HG02852 (cell line): ENCODE data around the gene TMEM17.
A peak's percentile ranks its signal among the peaks of the same experiment; 100 is the strongest.
"Not testable (repeated sequence)": the region's sequence is repeated elsewhere in the genome, so short reads cannot be mapped to it uniquely, and the experiment has no call there.

Experiments used
- ATAC-seq: cut with Tn5 transposase; IDR thresholded peaks from one replicate; pipeline ENCODE4 v1.9.1; 2021; ENCODE audit warnings: mild to moderate bottlenecking, moderate library complexity; ENCODE audit not compliant: unreplicated experiment

Gene TMEM17

GRCh38 chr2:62505750-62506420, at the start of gene TMEM17:
Gene TMEM17, minus strand, starts transcription at chr2:62506195. Its CDS starts 66 bp downstream, at chr2:62506129.
- peak; percentile 86 for ATAC-seq

GRCh38 chr2:62554440-62554839, 48.4 kb upstream of the TMEM17 start:
- ATAC-seq, result no peak

- no peak for ATAC-seq
Observed at GRCh38 chr2:62550461-62550860, 44.5 kb upstream of the TMEM17 start.

- ATAC-seq, result no peak
Observed at GRCh38 chr2:62547854-62548253, 41.9 kb upstream of the TMEM17 start.

- no peak for ATAC-seq
Observed at GRCh38 chr2:62545261-62545660, 39.3 kb upstream of the TMEM17 start.

GRCh38 chr2:62540408-62541168, 34.6 kb upstream of the TMEM17 start:
- ATAC-seq, result no peak

- ATAC-seq, result no peak
Observed at GRCh38 chr2:62539606-62540407, 33.8 kb upstream of the TMEM17 start.

- no peak for ATAC-seq
Observed at GRCh38 chr2:62538756-62539155, 32.8 kb upstream of the TMEM17 start.

GRCh38 chr2:62537814-62538213, 31.8 kb upstream of the TMEM17 start:
- no peak for ATAC-seq

GRCh38 chr2:62536873-62537547, 31.0 kb upstream of the TMEM17 start:
- ATAC-seq, result no peak

GRCh38 chr2:62535521-62535920, 29.5 kb upstream of the TMEM17 start:
- not testable (repeated sequence) for ATAC-seq

GRCh38 chr2:62531594-62531993, 25.6 kb upstream of the TMEM17 start:
- no peak for ATAC-seq

GRCh38 chr2:62529758-62530157, 23.8 kb upstream of the TMEM17 start:
- ATAC-seq, result no peak

GRCh38 chr2:62527478-62528210, 21.6 kb upstream of the TMEM17 start:
- no peak for ATAC-seq

GRCh38 chr2:62526531-62527381, 20.8 kb upstream of the TMEM17 start:
- ATAC-seq, result no peak

GRCh38 chr2:62525549-62526269, 19.7 kb upstream of the TMEM17 start:
- no peak for ATAC-seq

- ATAC-seq, result no peak
Observed at GRCh38 chr2:62524293-62524941, 18.4 kb upstream of the TMEM17 start.

GRCh38 chr2:62521061-62521460, 15.1 kb upstream of the TMEM17 start:
- ATAC-seq, result not testable (repeated sequence)
